IMR-90 (cell line): ENCODE measurements around the gene EHD4. TPM values are rescaled to one million over a fixed set of nuclear protein-coding genes. Genes with fewer than 3 reads are reported as not detected.

Experiments
- ATAC-seq: fragments of 200-7000 bp; cut with Tn5 transposase; 2 replicates; pipeline ENCODE4 v1.9.1; 2020; ENCODE audit warnings: low read depth, mild to moderate bottlenecking, moderate library complexity
- BruUV-seq: library from RNA; stranded (reverse); fragments of 400-500 nt; replicated peaks from 2 replicates; lab custom pipeline; 2021; lab: Mats Ljungman, UMichigan
- CTCF ChIA-PET: fragments of 300-600 bp; formaldehyde crosslinking; extraction: SDS; loops from one replicate; lab custom pipeline; 2021; ENCODE audit warnings: antibody characterized with exemption; lab: Yijun Ruan, JAX
- POLR2A ChIA-PET: fragments of 300-600 bp; sonication (Branson Sonifier 250); formaldehyde crosslinking; loops from one replicate; lab custom pipeline; 2022; ENCODE audit warnings: antibody characterized with exemption; ENCODE audit not compliant: unreplicated experiment; lab: Charles Lee
- DNase-seq: peaks from one replicate; pipeline ENCODE4 v3.0.0; 2013
- H2AFZ ChIP-seq: replicated peaks from 2 replicates; pipeline ENCODE3; 2013; ENCODE audit warnings: low read length, mild to moderate bottlenecking; ENCODE audit not compliant: poor library complexity
- H2AK5ac ChIP-seq: 2 replicates; pipeline ENCODE4 v1.6.1; 2013; ENCODE audit warnings: low read depth, low read length, inconsistent platforms
- H2AK9ac ChIP-seq: replicated peaks from 2 replicates; pipeline ENCODE3; 2013; ENCODE audit warnings: mild to moderate bottlenecking, low read depth, low read length, moderate library complexity; ENCODE audit not compliant: poor library complexity
- H2BK120ac ChIP-seq: 2 replicates; pipeline ENCODE4 v1.6.1; 2013; ENCODE audit warnings: low read depth, low read length, inconsistent platforms
- H2BK15ac ChIP-seq: 3 replicates; pipeline ENCODE4 v1.6.1; 2013; ENCODE audit warnings: low read depth, low read length, inconsistent platforms
- H2BK20ac ChIP-seq: 2 replicates; pipeline ENCODE4 v1.6.1; 2013; ENCODE audit warnings: low read depth, mild to moderate bottlenecking, inconsistent platforms, low read length, moderate library complexity
- H2BK5ac ChIP-seq: 2 replicates; pipeline ENCODE4 v1.6.1; 2013; ENCODE audit warnings: mild to moderate bottlenecking, low read depth, low read length, inconsistent platforms; ENCODE audit not compliant: poor library complexity, severe bottlenecking
- H3K14ac ChIP-seq: replicated peaks from 2 replicates; pipeline ENCODE4 v1.6.1; 2013; ENCODE audit warnings: low read depth, low read length, inconsistent platforms
- H3K18ac ChIP-seq: 2 replicates; pipeline ENCODE4 v1.6.1; 2013; ENCODE audit warnings: low read depth, low read length, control low read depth
- H3K23ac ChIP-seq: 2 replicates; pipeline ENCODE4 v1.6.1; 2013; ENCODE audit warnings: low read depth, low read length, inconsistent platforms
- H3K27ac ChIP-seq: 2 replicates; pipeline ENCODE4 v1.5.1; 2013; ENCODE audit warnings: mild to moderate bottlenecking, control low read depth, low read length; ENCODE audit not compliant: insufficient read depth
- H3K27me3 ChIP-seq: 2 replicates; pipeline ENCODE4 v1.6.1; 2013; ENCODE audit warnings: low read length; ENCODE audit not compliant: control insufficient read depth, insufficient read depth
- H3K36me3 ChIP-seq: 2 replicates; pipeline ENCODE4 v1.6.1; 2013; ENCODE audit warnings: low read length, mixed read lengths; ENCODE audit not compliant: control insufficient read depth, insufficient read depth
- H3K4ac ChIP-seq: 2 replicates; pipeline ENCODE4 v1.6.1; 2013; ENCODE audit warnings: low read depth, low read length, inconsistent platforms
- H3K4me1 ChIP-seq: 2 replicates; pipeline ENCODE4 v1.6.1; 2013; ENCODE audit warnings: low read length, mixed read lengths; ENCODE audit not compliant: control insufficient read depth, insufficient read depth
- H3K4me2 ChIP-seq: 2 replicates; pipeline ENCODE4 v1.6.1; 2013; ENCODE audit warnings: low read depth, mild to moderate bottlenecking, control low read depth, low read length, moderate library complexity
- H3K4me3 ChIP-seq: 2 replicates; pipeline ENCODE4 v1.5.1; 2013; ENCODE audit warnings: low read depth, mild to moderate bottlenecking, control low read depth, low read length, moderate library complexity; ENCODE audit not compliant: insufficient read depth
- H3K56ac ChIP-seq: 2 replicates; pipeline ENCODE4 v1.6.1; 2013; ENCODE audit warnings: low read length, inconsistent platforms; ENCODE audit not compliant: insufficient read depth; ENCODE audit errors: extremely low read depth
- H3K79me1 ChIP-seq, 2 experiments: 2 replicates each; pipeline ENCODE4 v1.6.1; 2013; ENCODE audit warnings: low read length in 2 of 2, inconsistent platforms in 1 of 2, low read depth in 1 of 2
- H3K9ac ChIP-seq: 2 replicates; pipeline ENCODE4 v1.6.1; 2013; ENCODE audit warnings: low read depth, low read length, control low read depth
- H3K9me1 ChIP-seq: 2 replicates; pipeline ENCODE4 v1.6.1; 2013; ENCODE audit warnings: low read length, inconsistent platforms; ENCODE audit not compliant: insufficient read depth
- H3K9me3 ChIP-seq: 2 replicates; pipeline ENCODE4 v1.6.1; 2013; ENCODE audit warnings: low read length; ENCODE audit not compliant: control insufficient read depth, insufficient read depth
- H4K20me1 ChIP-seq: 2 replicates; pipeline ENCODE4 v1.6.1; 2013; ENCODE audit warnings: low read length, inconsistent platforms; ENCODE audit not compliant: insufficient read depth
- H4K5ac ChIP-seq: 2 replicates; pipeline ENCODE4 v1.6.1; 2013; ENCODE audit warnings: mild to moderate bottlenecking, low read depth, low read length, control low read depth
- H4K8ac ChIP-seq, 2 experiments: 2 replicates each; pipeline ENCODE4 v1.6.1; 2013; ENCODE audit warnings: low read depth in 2 of 2, low read length in 2 of 2, control low read depth in 1 of 2, inconsistent platforms in 1 of 2
- H4K91ac ChIP-seq: 2 replicates; pipeline ENCODE4 v1.6.1; 2013; ENCODE audit warnings: low read depth, low read length, inconsistent platforms; ENCODE audit not compliant: insufficient read depth
- BHLHE40 ChIP-seq: fragments of 150-350 bp; IDR thresholded peaks from 2 replicates; pipeline ENCODE4 v1.6.1; 2016; ENCODE audit warnings: mild to moderate bottlenecking, low read depth, low read length
- CEBPB ChIP-seq: IDR thresholded peaks from 2 replicates; pipeline ENCODE4 v1.6.1; 2012; ENCODE audit warnings: low read depth, low read length, improper control_type of control experiment
- CHD1 ChIP-seq: IDR thresholded peaks from 2 replicates; pipeline ENCODE4 v1.6.1; 2012; ENCODE audit warnings: low read depth, low read length, improper control_type of control experiment
- CTCF ChIP-seq: conservative IDR thresholded peaks from 2 replicates; pipeline ENCODE4 v1.5.1; 2012; ENCODE audit warnings: mild to moderate bottlenecking, low read depth, low read length, improper control_type of control experiment
- ELK1 ChIP-seq: fragments of 150-350 bp; IDR thresholded peaks from 2 replicates; pipeline ENCODE4 v1.6.1; 2016; ENCODE audit warnings: low read depth, mild to moderate bottlenecking, low read length, moderate library complexity, borderline replicate concordance
- FOS ChIP-seq: fragments of 150-350 bp; IDR thresholded peaks from 2 replicates; pipeline ENCODE4 v1.6.1; 2016; ENCODE audit warnings: low read depth, low read length
- MAFK ChIP-seq: IDR thresholded peaks from 2 replicates; pipeline ENCODE4 v1.6.1; 2012; ENCODE audit warnings: low read depth, low read length, improper control_type of control experiment
- MAZ ChIP-seq: IDR thresholded peaks from 2 replicates; pipeline ENCODE4 v1.6.1; 2012; ENCODE audit warnings: low read depth, mild to moderate bottlenecking, low read length, improper control_type of control experiment, moderate library complexity, borderline replicate concordance
- MXI1 ChIP-seq: IDR thresholded peaks from 2 replicates; pipeline ENCODE4 v1.6.1; 2012; ENCODE audit warnings: low read depth, mild to moderate bottlenecking, low read length, moderate library complexity, borderline replicate concordance
- NFE2L2 ChIP-seq: fragments of 150-350 bp; IDR thresholded peaks from 2 replicates; pipeline ENCODE4 v1.6.1; 2016; ENCODE audit warnings: low read depth, mild to moderate bottlenecking, low read length
- POLR2A ChIP-seq: IDR thresholded peaks from 2 replicates; pipeline ENCODE4 v1.6.1; 2012; ENCODE audit warnings: mild to moderate bottlenecking, low read depth, low read length
- RAD21 ChIP-seq: IDR thresholded peaks from 2 replicates; pipeline ENCODE4 v1.6.1; 2012; ENCODE audit warnings: low read length, improper control_type of control experiment
- RCOR1 ChIP-seq: IDR thresholded peaks from 2 replicates; pipeline ENCODE4 v1.6.1; 2012; ENCODE audit warnings: mild to moderate bottlenecking, low read length, improper control_type of control experiment; ENCODE audit not compliant: insufficient replicate concordance
- RFX5 ChIP-seq: IDR thresholded peaks from 2 replicates; pipeline ENCODE4 v1.8.0; 2012; ENCODE audit warnings: low read depth, mild to moderate bottlenecking, low read length, moderate library complexity
- SMC3 ChIP-seq: fragments of 150-350 bp; IDR thresholded peaks from 2 replicates; pipeline ENCODE4 v1.6.1; 2016; ENCODE audit warnings: low read depth, mild to moderate bottlenecking, antibody characterized with exemption, low read length, moderate library complexity
- USF2 ChIP-seq: fragments of 150-350 bp; IDR thresholded peaks from 2 replicates; pipeline ENCODE4 v1.6.1; 2017; ENCODE audit warnings: mild to moderate bottlenecking, antibody characterized with exemption, low read length, low read depth
- WGBS, 2 experiments: methylation state at CpG; one replicate each; pipeline versions ENCODE4 v1.1.5 to v1.1.7; 2013; ENCODE audit warnings: missing lambda C conversion rate in 2 of 2; ENCODE audit not compliant: insufficient read length in 1 of 2; ENCODE audit errors: extremely low coverage in 2 of 2; 5-methylcytosine and 5-hydroxymethylcytosine counted together
- dilution Hi-C: fragments of 300-500 bp; cut with HindIII; formaldehyde crosslinking; loops from one replicate; pipeline ENCODE4 v1.14.3; 2018; ENCODE audit warnings: low sequenced_read_pairs; ENCODE audit not compliant: unreplicated experiment
- in situ Hi-C: fragments of 300-500 bp; cut with MboI; formaldehyde crosslinking; loops from 3 replicates; pipeline ENCODE4 v1.14.3; 2019; ENCODE audit warnings: low sequenced_read_pairs, inconsistent platforms, mixed read lengths
- intact Hi-C: fragments of 100-400 bp; cut with micrococcal nuclease; formaldehyde crosslinking; loops from 2 replicates; pipeline ENCODE4 v1.10.0; 2022
- polyA plus RNA-seq, 3 experiments: library from polyadenylated mRNA; depleted of rRNA; stranded (reverse); fragments of >200 nt; gene quantifications; 2 replicates each; pipeline ENCODE4 v1.2.3, GENCODE V29; 2012; ENCODE audit warnings: low replicate concordance in 1 of 3
- total RNA-seq: library from RNA; depleted of rRNA; stranded (reverse); fragments of >200 nt; gene quantifications from 2 replicates; pipeline ENCODE4 v1.2.3, GENCODE V29; 2012

The EHD4 gene
- total and polyA plus RNA-seq, 2 of the 4 experiments (the other 2 are of a cell fraction) = 21.0 to 29.0 TPM

DNA sequence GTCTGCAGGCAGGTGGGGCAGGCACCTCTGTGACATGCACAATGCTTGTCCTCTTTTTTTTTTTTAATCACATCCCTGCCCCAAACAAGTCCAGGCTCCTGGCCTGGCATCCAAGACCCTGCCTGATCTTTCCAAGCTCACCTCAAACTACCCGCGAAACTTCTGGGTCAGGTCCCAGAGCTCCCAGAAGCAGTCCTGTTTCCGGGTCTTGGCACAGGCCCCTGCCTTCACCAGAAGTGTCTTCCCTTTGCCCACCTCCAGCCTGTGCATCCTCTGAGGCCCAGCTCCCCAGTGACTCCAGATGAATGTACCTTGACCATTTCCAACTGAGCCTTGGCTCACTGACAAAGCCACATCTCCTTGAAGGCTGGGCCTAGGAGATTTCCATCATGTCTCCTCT is 25.5 kb upstream of the EHD4 start:
- Histone ChIP-seq H3K56ac (no peak overlapping the region), H3K9me3 (no peaks in the 10 kb centered on the region), H2AFZ (no peak overlapping the region), H3K4ac (no peak overlapping the region), H2AK9ac (no peak overlapping the region), H3K14ac (no peak overlapping the region), H3K9me1 (no peaks in the 10 kb centered on the region), H2BK5ac (no peak overlapping the region), H4K8ac (no peak overlapping the region), H3K4me1 (no peaks in the 10 kb centered on the region), H3K79me1 (no peaks in the 10 kb centered on the region), H3K36me3 (no peaks in the 10 kb centered on the region), H3K4me3 (no peak overlapping the region), H3K18ac (no peak overlapping the region), H3K27ac (no peak overlapping the region), H4K20me1 (no peaks in the 10 kb centered on the region), H4K91ac (no peak overlapping the region), H4K5ac (no peak overlapping the region), H2BK120ac (no peak overlapping the region), H3K9ac (no peak overlapping the region), H3K23ac (no peak overlapping the region), H2BK15ac (no peak overlapping the region), H2BK20ac (no peak overlapping the region), H3K27me3 (peaks cover 60% of the 10 kb centered on the region), H3K4me2 (no peak overlapping the region), H2AK5ac (no peak overlapping the region)
- 40% methylated on average over 1 of the region's 3 CpGs; no CpG with 5 or more reads in 1 of the 2 experiments for WGBS, 2 experiments
- DNase-seq (no peak), ATAC-seq (no peak)
- intact Hi-C loops = no loop called here
- dilution Hi-C loops = no loop called here
- no TSS peak for BruUV-seq
- in situ Hi-C loops = no loop called here
- POLR2A ChIA-PET = no interaction called here
- TF ChIP-seq RCOR1 = no peak
- no peak for TF ChIP-seq FOS
- TF ChIP-seq CTCF = no peak
- no peak for TF ChIP-seq POLR2A
- TF ChIP-seq USF2 = no peak
- TF ChIP-seq RFX5 = no peak
- TF ChIP-seq NFE2L2 = no peak
- no peak for TF ChIP-seq ELK1
- no peak for TF ChIP-seq MAZ
- no peak for TF ChIP-seq CHD1
- no peak for TF ChIP-seq MXI1
- TF ChIP-seq SMC3 = no peak
- TF ChIP-seq BHLHE40 = no peak
- no peak for TF ChIP-seq MAFK
- TF ChIP-seq CEBPB = no peak
- TF ChIP-seq RAD21 = no peak
- CTCF ChIA-PET = interaction anchor here (0.5 to 1.1 kb wide), 2 partner anchors 8 to 46 kb away, joined by 4 to 7 read pairs; no protein-coding TSS in a partner anchor
